ENCODE measurements around the gene FCMR.

Gene FCMR

GRCh38 chr1:206890125-206891060, 31.3 kb downstream of the FCMR start:
- no peak overlapping the region for H3K4me2 ChIP-seq (ENCODE audit: low read depth, low read length)
- H4K20me1 ChIP-seq (ENCODE audit: insufficient read depth, low read length): no peaks in the 10 kb centered on the region
- no peaks in the 10 kb centered on the region for H3K9me3 ChIP-seq (replicated peaks; ENCODE audit: insufficient read depth, low read length)
- no peak for TF ChIP-seq CTCF (IDR thresholded peaks at IDR 0.05; ENCODE audit: low read length)
- no peak for TF ChIP-seq EZH2phosphoT487 (IDR thresholded peaks at IDR 0.05; ENCODE audit: low read length)
- TF ChIP-seq EZH2 (optimal IDR thresholded peaks at IDR 0.05; ENCODE audit: low read depth, low read length): no peak
- H3K4me1 ChIP-seq (ENCODE audit: low read length): peaks cover 13% of the 10 kb centered on the region; the same call in 1 of the 2 replicates
- H3K9me2 ChIP-seq (replicated peaks; ENCODE audit: insufficient read depth, low read length): no peaks in the 10 kb centered on the region
- no peaks in the 10 kb centered on the region for H3K79me2 ChIP-seq (ENCODE audit: low read length)
- H3K27ac ChIP-seq (ENCODE audit: low read length): no peak overlapping the region
- H3K4me3 ChIP-seq (ENCODE audit: low read length): no peak overlapping the region
- H2AFZ ChIP-seq (ENCODE audit: low read length): no peak overlapping the region
- peaks cover 4% of the 10 kb centered on the region; the same call in 1 of the 2 replicates for H3K27me3 ChIP-seq (replicated peaks; ENCODE audit: insufficient read depth, low read length)
- no peak overlapping the region for H3K9ac ChIP-seq (ENCODE audit: low read length)
- H3K36me3 ChIP-seq (replicated peaks; ENCODE audit: insufficient read depth, low read length): no peaks in the 10 kb centered on the region
- H3F3A ChIP-seq (ENCODE audit: insufficient read depth, low read length): peaks cover 5% of the 10 kb centered on the region; the same call in 1 of the 2 replicates
- no peak for DNase-seq

GRCh38 chr1:206887701-206888100, 34.0 kb downstream of the FCMR start:
- no peaks in the 10 kb centered on the region for H4K20me1 ChIP-seq (ENCODE audit: insufficient read depth, low read length)
- no peak for DNase-seq
- no peak overlapping the region for H3K4me2 ChIP-seq (ENCODE audit: low read depth, low read length)
- H3F3A ChIP-seq (ENCODE audit: insufficient read depth, low read length): peaks cover 5% of the 10 kb centered on the region; the same call in 1 of the 2 replicates
- no peaks in the 10 kb centered on the region for H3K9me2 ChIP-seq (replicated peaks; ENCODE audit: insufficient read depth, low read length)
- H2AFZ ChIP-seq (ENCODE audit: low read length): no peak overlapping the region
- TF ChIP-seq EZH2phosphoT487 (IDR thresholded peaks at IDR 0.05; ENCODE audit: low read length) (no peak), CTCF (IDR thresholded peaks at IDR 0.05; ENCODE audit: low read length) (no peak), EZH2 (optimal IDR thresholded peaks at IDR 0.05; ENCODE audit: low read depth, low read length) (no peak)
- no peaks in the 10 kb centered on the region for H3K9me3 ChIP-seq (replicated peaks; ENCODE audit: insufficient read depth, low read length)
- H3K79me2 ChIP-seq (ENCODE audit: low read length): no peaks in the 10 kb centered on the region
- H3K4me3 ChIP-seq (ENCODE audit: low read length): no peak overlapping the region
- peaks cover 13% of the 10 kb centered on the region; the same call in 1 of the 2 replicates for H3K4me1 ChIP-seq (ENCODE audit: low read length)
- H3K27me3 ChIP-seq (replicated peaks; ENCODE audit: insufficient read depth, low read length): peaks cover 4% of the 10 kb centered on the region; the same call in 1 of the 2 replicates
- H3K27ac ChIP-seq (ENCODE audit: low read length): no peak overlapping the region
- H3K36me3 ChIP-seq (replicated peaks; ENCODE audit: insufficient read depth, low read length): no peaks in the 10 kb centered on the region
- H3K9ac ChIP-seq (ENCODE audit: low read length): no peak overlapping the region

GRCh38 chr1:206886831-206887230, 34.9 kb downstream of the FCMR start:
- no peak overlapping the region for H3K4me3 ChIP-seq (ENCODE audit: low read length)
- TF ChIP-seq EZH2 (optimal IDR thresholded peaks at IDR 0.05; ENCODE audit: low read depth, low read length) (no peak), EZH2phosphoT487 (IDR thresholded peaks at IDR 0.05; ENCODE audit: low read length) (no peak), CTCF (IDR thresholded peaks at IDR 0.05; ENCODE audit: low read length) (no peak)
- peaks cover 5% of the 10 kb centered on the region; the same call in 1 of the 2 replicates for H3F3A ChIP-seq (ENCODE audit: insufficient read depth, low read length)
- H3K9me2 ChIP-seq (replicated peaks; ENCODE audit: insufficient read depth, low read length): no peaks in the 10 kb centered on the region
- H3K27ac ChIP-seq (ENCODE audit: low read length): no peak overlapping the region
- no peaks in the 10 kb centered on the region for H3K36me3 ChIP-seq (replicated peaks; ENCODE audit: insufficient read depth, low read length)
- H4K20me1 ChIP-seq (ENCODE audit: insufficient read depth, low read length): no peaks in the 10 kb centered on the region
- H2AFZ ChIP-seq (ENCODE audit: low read length): no peak overlapping the region
- no peak for DNase-seq
- H3K9ac ChIP-seq (ENCODE audit: low read length): no peak overlapping the region
- H3K9me3 ChIP-seq (replicated peaks; ENCODE audit: insufficient read depth, low read length): no peaks in the 10 kb centered on the region
- peaks cover 4% of the 10 kb centered on the region; the same call in 1 of the 2 replicates for H3K27me3 ChIP-seq (replicated peaks; ENCODE audit: insufficient read depth, low read length)
- peaks cover 13% of the 10 kb centered on the region; the same call in 1 of the 2 replicates for H3K4me1 ChIP-seq (ENCODE audit: low read length)
- no peak overlapping the region for H3K4me2 ChIP-seq (ENCODE audit: low read depth, low read length)
- no peaks in the 10 kb centered on the region for H3K79me2 ChIP-seq (ENCODE audit: low read length)
